ENCODE results near the gene BUD13. TPM values are rescaled to one million over a fixed set of nuclear protein-coding genes. Genes with fewer than 3 reads are reported as not detected.
A peak's percentile ranks its signal among the peaks of the same experiment; 100 is the strongest.

Gene BUD13
- polyA plus RNA-seq (2012; ENCODE audit: insufficient read length, low read depth) = 10.4 TPM

- TF ChIP-seq POLR2AphosphoS5 (IDR thresholded peaks at IDR 0.05; ENCODE audit: low read depth, low read length) (peak; percentile 95), SIN3A (IDR thresholded peaks at IDR 0.05; ENCODE audit: borderline replicate concordance, insufficient read depth, low read length) (peak; percentile 34; the same call in 1 of the 2 replicates), FOXP2 (optimal IDR thresholded peaks at IDR 0.05; ENCODE audit: borderline replicate concordance, extremely low read depth, extremely low read length, insufficient read depth) (peak; percentile 98), TAF1 (IDR thresholded peaks at IDR 0.05; ENCODE audit: borderline replicate concordance, insufficient read depth, low read length) (peak; percentile 72; the same call in 1 of the 2 replicates)
- TF ChIP-seq, protein P1, sequence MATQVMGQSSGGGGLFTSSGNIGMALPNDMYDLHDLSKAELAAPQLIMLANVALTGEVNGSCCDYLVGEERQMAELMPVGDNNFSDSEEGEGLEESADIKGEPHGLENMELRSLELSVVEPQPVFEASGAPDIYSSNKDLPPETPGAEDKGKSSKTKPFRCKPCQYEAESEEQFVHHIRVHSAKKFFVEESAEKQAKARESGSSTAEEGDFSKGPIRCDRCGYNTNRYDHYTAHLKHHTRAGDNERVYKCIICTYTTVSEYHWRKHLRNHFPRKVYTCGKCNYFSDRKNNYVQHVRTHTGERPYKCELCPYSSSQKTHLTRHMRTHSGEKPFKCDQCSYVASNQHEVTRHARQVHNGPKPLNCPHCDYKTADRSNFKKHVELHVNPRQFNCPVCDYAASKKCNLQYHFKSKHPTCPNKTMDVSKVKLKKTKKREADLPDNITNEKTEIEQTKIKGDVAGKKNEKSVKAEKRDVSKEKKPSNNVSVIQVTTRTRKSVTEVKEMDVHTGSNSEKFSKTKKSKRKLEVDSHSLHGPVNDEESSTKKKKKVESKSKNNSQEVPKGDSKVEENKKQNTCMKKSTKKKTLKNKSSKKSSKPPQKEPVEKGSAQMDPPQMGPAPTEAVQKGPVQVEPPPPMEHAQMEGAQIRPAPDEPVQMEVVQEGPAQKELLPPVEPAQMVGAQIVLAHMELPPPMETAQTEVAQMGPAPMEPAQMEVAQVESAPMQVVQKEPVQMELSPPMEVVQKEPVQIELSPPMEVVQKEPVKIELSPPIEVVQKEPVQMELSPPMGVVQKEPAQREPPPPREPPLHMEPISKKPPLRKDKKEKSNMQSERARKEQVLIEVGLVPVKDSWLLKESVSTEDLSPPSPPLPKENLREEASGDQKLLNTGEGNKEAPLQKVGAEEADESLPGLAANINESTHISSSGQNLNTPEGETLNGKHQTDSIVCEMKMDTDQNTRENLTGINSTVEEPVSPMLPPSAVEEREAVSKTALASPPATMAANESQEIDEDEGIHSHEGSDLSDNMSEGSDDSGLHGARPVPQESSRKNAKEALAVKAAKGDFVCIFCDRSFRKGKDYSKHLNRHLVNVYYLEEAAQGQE (IDR thresholded peaks at IDR 0.05; ENCODE audit: insufficient read depth in 1 of 2, low read depth in 2 of 2, low read length in 2 of 2) = peak; percentile 21 to 46; a peak in 1 of 4 replicates
Measured at GRCh38 chr11:116772443-116773202, at the start of gene BUD13. Gene BUD13 (minus strand): TSS chr11:116772987. CDS start chr11:116772964, 23 bp downstream.

DNA sequence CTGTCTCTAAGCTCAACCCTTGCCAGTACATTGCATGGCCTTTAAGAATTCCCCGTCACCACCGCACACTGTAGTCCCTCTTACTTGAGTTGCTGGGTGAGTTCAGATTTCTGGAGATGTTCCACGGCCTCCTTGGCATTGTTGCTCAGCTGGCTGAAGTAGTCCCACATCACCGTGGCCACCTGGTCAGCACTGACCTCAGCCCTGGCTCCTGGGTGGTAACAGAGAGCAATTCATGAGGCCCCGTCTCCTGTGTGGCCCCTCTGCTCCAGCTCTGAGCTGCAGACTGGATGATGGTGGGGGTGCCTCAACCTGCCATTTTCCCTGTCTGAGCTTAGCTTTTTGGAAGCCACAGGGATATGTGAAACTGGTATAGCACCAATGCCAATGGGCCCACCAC lies 49.8 kb upstream of the BUD13 start:
- no peak for TF ChIP-seq FOXP2 (optimal IDR thresholded peaks at IDR 0.05; ENCODE audit: borderline replicate concordance, extremely low read depth, extremely low read length, insufficient read depth)
- no peak for TF ChIP-seq POLR2AphosphoS5 (IDR thresholded peaks at IDR 0.05; ENCODE audit: low read depth, low read length)
- TF ChIP-seq, protein P1 (IDR thresholded peaks at IDR 0.05; ENCODE audit: insufficient read depth in 1 of 2, low read depth in 2 of 2, low read length in 2 of 2) = no peak
- TF ChIP-seq TAF1 (IDR thresholded peaks at IDR 0.05; ENCODE audit: borderline replicate concordance, insufficient read depth, low read length) = no peak
- TF ChIP-seq SIN3A (IDR thresholded peaks at IDR 0.05; ENCODE audit: borderline replicate concordance, insufficient read depth, low read length) = no peak

- TF ChIP-seq, protein P1 (IDR thresholded peaks at IDR 0.05; ENCODE audit: insufficient read depth in 1 of 2, low read depth in 2 of 2, low read length in 2 of 2) = no peak
- TF ChIP-seq POLR2AphosphoS5 (IDR thresholded peaks at IDR 0.05; ENCODE audit: low read depth, low read length) (no peak), FOXP2 (optimal IDR thresholded peaks at IDR 0.05; ENCODE audit: borderline replicate concordance, extremely low read depth, extremely low read length, insufficient read depth) (no peak), SIN3A (IDR thresholded peaks at IDR 0.05; ENCODE audit: borderline replicate concordance, insufficient read depth, low read length) (no peak), TAF1 (IDR thresholded peaks at IDR 0.05; ENCODE audit: borderline replicate concordance, insufficient read depth, low read length) (no peak)
Measured at GRCh38 chr11:116821050-116821918, 48.5 kb upstream of the BUD13 start.

GRCh38 chr11:116819049-116819448 lies 46.3 kb upstream of the BUD13 start:
- no peak for TF ChIP-seq POLR2AphosphoS5 (IDR thresholded peaks at IDR 0.05; ENCODE audit: low read depth, low read length)
- TF ChIP-seq, protein P1 (IDR thresholded peaks at IDR 0.05; ENCODE audit: insufficient read depth in 1 of 2, low read depth in 2 of 2, low read length in 2 of 2) = no peak
- no peak for TF ChIP-seq SIN3A (IDR thresholded peaks at IDR 0.05; ENCODE audit: borderline replicate concordance, insufficient read depth, low read length)
- no peak for TF ChIP-seq FOXP2 (optimal IDR thresholded peaks at IDR 0.05; ENCODE audit: borderline replicate concordance, extremely low read depth, extremely low read length, insufficient read depth)
- no peak for TF ChIP-seq TAF1 (IDR thresholded peaks at IDR 0.05; ENCODE audit: borderline replicate concordance, insufficient read depth, low read length)
